NCI-H82 treated with DMSO at 0.1 percent for 48 hours (cell line): Measurements from ENCODE around the gene DACH2.

Experiments
- DNase-seq: peaks from one replicate; lab custom pipeline; 2025; ENCODE audit not compliant: unreplicated experiment; lab: John Stamatoyannopoulos, UW

Gene DACH2

GRCh38 chrX:86747091-86747490, 598.8 kb downstream of the DACH2 start:
- DNase-seq, result no peak

DNA sequence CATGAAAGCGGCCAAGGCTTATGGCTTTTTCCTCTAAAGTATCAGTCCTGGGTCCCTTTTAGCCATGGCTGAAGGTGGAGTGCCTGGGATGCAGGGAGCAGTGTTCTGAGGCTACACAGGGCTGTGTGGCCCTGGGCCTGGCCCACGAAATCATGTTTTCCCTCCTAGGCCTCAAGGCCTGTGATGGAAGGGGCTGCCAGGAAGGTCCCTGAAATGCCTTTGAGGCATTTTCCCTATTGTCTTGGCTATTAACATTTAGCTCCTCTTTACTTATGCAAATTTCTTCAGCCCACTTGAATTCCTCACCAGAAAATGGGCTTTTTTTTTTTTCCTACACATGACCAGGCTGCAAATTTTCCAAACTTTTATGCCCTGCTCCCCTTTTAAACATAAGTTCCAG, 657.0 kb downstream of the DACH2 start:
- no peak for DNase-seq

- peak; percentile 3 for DNase-seq
Measured at GRCh38 chrX:86806786-86807185, 658.5 kb downstream of the DACH2 start.

- DNase-seq, result no peak
Measured at GRCh38 chrX:86809651-86810050, 661.4 kb downstream of the DACH2 start.

DNA sequence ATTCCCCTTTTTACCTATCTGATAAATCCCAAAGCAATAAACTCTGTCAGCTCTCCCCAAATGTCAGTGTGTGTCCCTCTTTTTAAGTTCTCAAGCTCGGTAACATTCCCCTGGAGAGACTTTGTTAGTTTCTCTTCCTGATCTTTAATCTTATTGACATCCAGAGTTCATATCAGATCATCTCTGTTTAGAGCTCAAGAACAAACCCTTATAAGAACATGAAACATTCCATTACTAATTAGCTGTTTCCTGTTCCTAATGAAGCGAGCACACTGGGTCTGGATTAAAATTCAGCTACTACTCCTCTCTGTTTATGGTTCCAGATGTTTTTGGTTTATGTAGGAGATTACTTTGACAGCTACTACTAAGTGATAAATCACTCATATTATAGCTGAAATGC, 681.5 kb downstream of the DACH2 start:
- no peak for DNase-seq

DNA sequence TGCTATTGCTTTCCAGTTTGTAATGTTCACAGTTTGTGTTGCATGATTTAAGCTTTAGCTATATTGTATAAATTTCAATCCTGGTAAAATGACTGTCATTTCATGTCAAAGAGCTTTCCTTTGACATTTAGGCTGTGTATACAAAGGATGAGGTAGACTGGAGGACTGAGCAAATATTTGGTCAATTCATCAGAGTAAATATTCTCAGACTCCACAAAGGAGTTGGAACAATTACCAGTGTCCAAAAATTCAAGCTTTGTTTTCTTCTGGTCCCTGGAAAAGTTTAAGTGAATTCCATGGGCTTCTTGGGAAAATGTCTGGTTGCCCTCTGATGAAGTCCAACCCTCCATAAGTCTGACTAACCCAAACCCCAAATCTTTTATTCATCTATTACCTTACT, 682.4 kb downstream of the DACH2 start:
- no peak for DNase-seq

DNA sequence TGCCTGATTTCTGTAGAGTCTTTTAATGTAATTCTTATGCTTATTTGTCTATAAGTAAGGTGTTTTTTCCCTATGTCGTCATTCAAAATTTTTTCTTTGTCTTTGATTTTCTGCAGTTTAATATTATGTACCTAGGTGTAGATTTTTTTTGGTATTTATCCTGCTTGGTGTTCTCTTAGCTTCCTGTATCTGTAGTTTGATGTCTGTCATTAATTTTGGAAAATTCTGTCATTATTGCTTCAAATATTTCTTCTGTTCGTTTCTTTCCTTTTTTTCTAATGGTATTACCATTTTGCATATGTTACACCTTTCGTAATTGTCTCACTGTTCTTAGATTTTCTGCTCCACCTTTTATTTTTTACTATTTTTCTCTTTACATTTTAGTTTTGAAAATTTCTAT, 696.9 kb downstream of the DACH2 start:
- DNase-seq, result no peak
